HG02852 (cell line): ENCODE data around the gene TMEM179.

Experiments used
- ATAC-seq: cut with Tn5 transposase; IDR thresholded peaks from one replicate; pipeline ENCODE4 v1.9.1; 2021; ENCODE audit warnings: mild to moderate bottlenecking, moderate library complexity; ENCODE audit not compliant: unreplicated experiment

Gene TMEM179

DNA sequence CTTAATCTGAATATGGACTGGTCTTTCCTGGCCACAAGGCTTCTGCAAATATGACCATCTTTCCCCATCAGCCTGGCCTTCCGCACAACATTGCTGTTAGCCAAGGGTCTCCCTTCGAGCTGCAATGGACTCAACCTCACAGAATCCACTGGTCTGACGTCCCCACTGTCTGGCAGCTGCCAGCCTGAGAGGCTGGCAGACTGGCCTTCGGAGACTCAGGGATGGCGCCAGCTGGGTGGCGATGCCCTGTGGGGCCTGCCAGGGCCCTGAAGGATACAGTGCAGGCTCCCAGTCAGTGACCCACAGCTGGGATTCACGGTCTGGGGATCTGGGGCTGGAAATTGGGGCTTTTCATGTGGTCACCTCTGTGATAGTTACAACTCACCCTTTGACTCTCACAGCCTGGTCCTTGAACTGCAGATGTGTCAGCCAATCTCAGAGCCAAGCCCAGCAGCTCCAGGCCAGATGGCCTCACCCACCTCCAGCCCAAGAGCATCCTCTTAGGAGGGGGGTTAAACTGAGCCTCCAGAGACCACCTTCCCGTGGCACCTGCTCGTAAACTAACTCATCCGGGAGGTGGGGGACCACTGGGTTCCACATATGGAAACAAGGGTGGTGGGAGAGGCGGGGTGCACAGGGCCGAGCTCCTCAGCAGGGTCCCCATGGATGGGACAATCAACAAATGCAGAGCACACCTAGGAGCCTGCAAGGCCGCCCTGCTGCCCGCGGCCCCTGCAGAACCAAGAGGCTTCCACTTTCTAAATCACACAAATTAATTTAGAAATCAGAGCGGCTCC lies 46.1 kb downstream of the TMEM179 start:
- no peak for ATAC-seq

DNA sequence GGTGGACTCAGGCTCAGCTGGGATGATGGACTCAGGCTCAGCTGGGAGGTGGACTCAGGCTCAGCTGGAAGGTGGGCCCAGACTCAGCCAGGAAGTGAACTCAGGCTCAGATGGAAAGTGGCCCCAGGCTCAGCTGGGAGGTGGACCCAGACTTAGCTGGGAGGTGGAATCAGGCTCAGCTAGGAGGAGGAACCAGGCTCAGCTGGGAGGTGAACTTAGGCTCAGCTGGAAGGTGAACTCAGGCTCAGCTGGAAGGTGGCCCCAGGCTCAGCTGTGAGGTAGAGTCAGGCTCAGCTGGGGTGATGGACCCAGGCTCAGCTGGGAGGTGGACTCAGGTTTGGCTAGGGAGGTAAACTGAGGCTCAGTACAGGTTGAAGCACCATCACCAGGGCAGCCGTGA lies 46.8 kb downstream of the TMEM179 start:
- ATAC-seq = no peak

DNA sequence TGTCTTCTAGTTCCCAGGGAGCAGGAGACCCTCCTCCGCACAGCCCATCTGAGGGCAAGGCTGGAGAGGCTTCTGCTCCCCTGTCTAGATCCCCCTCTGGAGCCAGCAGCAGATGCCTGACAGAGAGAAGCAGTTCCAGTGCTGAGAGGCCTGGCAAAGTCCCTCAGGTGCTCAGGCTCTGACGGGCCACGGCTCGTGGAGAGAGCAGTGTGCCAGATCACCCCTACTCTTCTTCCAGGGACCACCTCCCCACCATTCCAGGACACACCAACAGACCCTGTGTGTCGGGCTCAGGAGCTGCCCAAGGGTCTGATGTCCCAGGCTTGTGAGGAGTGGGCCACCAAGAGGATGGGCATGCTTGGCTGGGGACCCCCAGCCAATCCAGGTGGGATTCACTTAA lies 47.5 kb downstream of the TMEM179 start:
- no peak for ATAC-seq

DNA sequence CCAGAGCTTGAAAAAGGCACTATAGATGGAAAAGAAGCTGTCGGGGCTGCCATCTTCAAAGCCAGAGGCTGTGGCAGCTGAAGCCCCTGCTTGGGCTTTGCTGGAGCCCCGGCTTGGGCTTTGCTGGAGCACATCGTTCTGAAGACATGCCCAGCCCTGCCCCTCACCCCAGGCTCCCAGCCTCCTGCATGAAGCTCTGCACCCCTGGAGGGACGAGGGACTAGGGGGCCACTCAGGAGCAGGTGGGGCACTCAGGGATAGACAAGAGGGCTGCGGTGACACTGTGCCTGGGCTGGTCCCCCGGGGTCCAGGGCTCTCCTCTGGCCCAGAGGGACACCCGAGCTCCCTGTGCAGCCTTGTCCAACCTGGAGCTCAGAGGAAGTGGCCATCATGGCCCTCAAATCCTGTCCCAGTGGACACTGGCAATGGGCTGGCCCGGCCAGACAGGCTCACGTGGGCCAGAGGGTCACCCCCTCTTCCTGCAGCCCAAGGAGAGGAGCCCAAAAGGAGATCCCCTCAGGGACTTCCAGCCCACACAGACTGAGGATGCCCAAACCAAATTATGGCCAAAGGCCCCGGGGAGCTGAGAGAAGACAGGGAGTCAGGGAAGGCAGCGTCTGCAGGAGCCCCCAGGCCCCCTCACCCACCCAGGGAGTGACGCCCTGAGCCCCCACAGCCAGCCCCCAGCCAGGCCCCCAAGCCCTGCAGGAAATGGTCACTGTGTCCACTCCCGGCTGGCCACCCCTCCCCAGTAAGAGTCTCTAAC lies 48.1 kb downstream of the TMEM179 start:
- ATAC-seq = no peak

DNA sequence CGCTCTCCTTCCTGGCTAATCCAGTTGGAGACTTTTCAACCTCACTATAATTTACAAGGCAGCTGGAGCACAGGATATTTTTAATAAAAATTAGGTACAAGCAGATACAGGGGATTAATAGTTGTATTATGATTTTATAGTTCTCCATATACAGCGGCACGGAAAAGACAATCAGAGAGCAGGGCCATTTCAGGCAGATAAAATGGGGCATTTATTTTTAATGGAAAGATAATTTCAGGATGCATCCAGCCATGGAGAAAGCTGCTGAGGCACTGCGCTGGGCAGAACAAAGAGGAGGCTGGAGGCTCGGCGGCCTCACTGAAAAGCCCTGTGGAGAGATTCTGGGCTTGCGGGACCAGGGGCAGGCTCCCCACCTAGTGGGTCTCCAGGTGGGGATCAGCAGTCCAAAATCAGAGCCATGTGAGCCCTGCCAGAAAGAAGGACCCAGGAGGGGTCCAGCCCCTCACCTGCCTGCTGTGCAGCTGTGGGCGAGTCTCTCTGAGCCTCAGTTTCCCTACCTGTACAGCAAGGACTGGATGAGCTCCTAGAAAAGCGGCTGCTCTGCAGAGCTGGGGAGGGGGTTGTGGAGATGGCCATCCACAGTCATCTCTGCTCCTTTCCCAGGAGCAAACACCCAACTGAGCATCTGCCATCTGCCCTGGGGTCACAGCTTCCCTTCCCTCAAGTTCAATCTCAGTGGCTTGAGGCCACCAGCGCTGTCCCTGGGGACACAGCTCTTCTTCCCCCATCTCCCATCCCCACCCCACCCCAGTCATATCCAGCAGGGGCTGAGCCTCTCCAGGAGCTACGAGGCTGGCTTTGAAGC lies 48.9 kb downstream of the TMEM179 start:
- ATAC-seq = no peak

DNA sequence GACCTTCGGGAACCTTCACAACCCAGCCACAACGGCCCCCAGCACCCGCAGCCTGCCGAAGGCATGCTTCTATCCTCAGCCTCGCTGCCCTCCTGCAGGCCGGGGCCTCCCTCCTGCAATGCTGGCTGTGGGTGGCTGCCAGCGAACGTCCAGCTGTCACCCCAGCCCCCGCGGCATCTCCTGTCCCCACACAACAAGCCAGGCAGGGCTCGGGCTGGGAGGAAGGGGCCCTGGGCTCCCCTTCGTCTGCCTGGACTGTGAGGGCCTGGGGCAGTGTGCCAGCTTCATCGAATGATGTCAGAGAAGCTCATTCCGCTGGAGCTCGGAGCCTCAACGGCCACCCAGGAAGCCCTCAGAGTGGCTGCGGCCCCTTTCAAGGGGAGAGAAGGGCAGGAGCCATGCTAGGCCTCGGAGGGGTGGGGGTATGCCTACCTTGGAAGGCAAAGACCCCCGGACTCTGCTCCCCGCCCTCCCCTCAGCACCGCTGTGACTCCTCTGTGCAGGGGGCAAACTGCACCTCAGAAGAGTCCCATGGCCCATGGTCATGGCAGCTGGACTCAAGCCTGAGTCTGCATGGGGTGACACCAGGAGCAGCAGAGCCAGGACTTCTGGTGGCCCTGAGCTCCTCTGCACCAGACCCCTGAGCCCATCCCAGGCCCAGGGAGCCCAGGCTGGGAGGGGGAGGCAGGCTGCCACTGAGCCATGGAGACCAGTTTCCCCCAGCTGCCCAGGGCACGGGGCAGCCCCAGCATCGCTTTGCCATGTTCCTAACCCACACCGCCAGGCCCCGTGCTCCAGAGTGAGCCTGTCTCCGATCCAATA lies 49.8 kb downstream of the TMEM179 start:
- no peak for ATAC-seq

DNA sequence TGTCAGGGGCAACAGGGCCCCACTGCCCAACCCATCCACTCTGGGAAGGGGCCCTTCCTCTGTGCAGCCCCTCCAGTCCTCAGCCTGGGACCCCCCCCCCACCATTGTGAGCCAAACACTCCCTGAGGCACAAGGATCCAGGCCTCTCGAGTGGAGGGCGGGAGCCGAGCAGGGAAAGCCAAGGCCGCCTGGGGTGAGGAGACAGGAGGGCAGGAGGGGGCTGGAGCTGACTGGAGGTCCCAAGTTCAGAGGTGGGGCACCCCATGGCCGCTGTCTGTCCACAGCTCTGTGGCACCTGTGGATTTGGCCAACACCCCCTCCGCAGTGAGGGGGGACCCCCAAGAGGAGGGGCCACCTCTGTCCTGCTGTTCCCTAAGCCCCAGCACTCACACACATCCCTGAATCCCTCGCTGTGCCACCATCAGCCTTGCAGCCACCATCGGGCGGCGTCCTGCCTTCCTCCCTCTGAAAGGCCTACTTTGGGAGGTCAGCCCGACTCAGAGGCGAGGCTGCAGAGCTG lies 50.4 kb downstream of the TMEM179 start:
- no peak for ATAC-seq

DNA sequence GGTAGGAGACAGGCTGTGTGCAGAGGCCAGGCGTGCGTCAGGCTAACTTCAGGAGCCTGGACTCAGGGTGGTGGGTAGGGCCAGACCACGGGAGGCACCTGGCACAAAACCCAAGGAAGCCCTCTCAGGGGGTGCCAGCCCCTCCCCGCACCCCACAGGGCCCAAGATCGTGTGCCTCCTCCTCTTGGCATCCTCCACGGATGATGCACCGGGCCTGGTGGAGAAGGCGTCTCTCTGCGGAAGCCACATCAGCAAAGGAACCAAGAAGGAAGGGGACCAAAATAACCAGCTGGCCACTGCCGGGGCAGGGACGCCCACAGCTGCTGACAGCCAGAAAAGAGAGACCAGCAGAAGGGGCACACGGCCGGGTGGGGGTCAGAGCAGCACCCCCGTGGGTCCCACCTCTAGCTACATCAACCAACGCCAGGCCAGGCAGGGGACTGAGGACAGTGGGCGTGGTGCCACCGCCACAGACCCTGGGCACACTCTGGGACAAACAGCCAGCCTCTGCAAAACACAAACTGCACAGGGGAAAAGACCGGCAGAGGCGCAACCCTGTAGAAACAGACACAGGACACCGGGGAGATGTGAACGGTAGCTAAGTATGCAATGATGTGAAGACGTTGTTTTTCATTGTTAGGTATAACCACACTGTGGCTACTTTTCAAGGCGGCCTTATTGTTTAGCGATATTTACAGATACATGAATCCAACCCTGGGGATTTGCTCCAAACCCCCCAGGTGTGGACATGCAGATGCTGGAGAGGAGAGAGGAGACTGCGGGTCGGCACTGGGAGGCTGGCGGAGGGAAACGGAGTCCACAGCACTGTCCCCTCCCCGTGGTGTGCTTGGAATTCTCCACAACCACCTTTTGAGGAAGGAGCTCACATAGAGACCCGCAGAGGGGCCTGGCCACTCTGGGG lies 51.1 kb downstream of the TMEM179 start:
- no peak for ATAC-seq

DNA sequence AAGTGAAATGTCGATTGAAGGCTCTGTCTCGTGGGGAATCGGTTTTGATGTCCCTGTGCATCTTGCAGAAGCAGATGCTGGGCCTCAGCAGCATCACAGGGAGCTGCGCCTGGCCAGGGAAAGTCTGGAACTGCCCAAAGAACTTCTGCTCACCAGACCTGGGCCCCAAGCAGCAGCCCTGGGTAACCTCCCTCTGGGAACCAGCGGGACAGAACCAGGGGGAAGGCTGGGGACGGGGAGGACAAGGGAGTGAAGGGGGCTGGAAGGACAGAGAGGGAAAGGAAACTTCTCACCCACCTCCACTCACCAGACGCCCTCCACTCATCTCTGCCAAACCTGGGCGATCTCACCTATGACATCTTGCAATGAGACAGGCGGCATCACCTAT lies 51.8 kb downstream of the TMEM179 start:
- no peak for ATAC-seq

DNA sequence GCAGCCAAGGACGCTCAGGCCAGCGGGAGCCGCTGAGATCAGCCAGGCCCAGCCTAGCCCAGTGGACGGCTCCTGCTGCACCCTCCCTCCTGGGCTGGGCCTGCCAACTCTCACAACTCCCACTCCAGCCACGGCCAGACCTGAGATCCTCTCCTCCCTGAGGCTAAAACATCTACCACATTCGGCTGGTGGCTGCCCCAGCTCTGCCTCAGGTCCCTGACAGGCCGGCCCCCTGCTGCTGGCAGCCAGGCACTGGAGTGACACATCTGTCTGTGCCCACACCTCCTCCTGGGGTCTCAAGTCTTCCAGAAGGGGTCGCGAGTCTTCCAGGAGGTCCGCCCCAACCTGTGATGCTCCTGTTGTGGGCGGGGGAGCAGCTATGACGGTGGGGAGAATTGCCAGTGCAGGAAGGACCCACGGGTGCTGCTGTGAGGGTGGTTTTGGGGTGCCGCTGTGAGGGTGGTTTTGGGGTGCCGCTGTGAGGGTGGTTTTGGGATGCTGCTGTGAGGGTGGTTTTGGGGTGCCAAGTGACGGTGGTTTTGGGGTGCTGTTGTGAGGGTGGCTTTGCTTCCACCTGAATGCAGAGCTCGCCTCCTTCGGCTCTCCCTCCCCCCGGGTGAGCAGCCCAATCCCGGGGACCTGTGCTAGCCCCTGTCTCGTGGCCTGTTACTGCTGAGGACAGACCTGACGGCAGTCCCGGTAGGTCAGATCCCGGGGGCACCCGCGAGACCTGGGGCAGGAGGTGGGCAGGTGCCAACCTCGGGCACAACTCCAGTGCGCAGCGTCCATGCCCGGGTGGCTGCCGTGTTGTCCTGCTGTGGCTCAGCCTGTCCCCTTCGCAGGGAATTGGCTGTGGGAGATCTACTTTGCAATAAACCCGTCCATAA lies 52.5 kb downstream of the TMEM179 start:
- no peak for ATAC-seq

DNA sequence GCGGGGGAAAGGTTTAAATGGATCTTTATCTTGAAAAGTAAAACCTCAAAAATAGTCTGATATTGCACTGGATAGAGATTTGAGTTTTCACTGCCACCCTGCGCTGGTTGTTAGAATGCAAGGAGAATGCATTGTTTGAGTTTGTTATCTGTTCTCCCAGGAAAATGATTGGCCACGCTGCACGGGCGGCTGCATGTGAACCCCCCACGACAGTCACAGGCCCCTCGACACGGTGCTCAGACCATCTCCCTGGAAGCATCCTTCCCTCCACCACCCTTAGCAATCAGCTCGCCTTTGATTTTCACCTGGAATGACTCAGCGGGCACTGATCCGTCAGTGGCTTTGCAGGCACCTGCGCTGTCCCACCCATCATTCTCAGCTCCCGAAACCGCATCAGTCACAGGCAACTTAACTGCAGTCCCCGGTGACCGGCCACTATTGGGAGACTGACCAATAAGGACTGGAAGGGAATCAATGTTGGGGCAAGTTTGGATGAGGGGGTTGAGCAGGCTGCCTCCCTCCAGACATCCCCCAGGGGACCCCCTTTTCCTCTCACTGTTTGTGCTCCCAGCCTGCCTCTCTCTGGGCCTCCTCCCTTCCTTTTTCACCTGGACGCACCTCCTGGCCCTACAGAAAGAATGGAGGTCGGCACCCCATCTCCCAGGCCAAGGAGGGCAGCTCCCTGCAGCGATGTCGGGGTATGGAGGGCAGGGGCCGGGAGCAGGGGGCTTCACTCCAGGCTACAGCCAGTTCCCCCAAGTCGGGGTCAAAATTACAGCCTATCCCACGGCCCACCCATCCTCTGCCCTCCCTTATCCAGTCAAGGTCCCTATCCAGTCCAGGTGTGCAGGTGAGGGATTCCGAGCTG lies 53.5 kb downstream of the TMEM179 start:
- ATAC-seq = no peak

DNA sequence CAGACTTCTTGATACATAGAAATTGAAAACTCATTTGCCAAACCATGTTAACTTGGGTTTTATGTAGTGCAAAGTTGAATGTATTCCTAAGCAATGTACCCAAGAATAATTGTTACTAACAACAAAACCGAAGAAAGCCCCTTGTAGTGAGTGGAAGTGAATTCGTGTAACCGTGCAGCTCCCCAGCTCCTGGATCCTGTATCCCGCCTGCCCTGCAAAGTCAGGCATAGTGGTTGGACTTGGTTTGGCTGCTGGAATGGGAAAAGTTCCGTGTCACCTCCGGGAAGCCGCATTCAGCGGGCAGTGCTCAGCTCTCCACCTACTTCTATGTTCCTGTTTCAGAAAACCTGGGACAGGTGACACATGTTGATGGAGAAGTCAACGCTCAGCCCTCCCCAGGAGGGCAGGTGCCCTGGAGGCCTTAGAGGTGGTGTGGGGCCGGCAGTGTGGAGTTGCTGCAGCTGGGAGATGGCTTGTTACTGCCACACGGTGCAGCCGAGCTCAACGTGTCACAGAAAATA lies 54.2 kb downstream of the TMEM179 start:
- no peak for ATAC-seq

DNA sequence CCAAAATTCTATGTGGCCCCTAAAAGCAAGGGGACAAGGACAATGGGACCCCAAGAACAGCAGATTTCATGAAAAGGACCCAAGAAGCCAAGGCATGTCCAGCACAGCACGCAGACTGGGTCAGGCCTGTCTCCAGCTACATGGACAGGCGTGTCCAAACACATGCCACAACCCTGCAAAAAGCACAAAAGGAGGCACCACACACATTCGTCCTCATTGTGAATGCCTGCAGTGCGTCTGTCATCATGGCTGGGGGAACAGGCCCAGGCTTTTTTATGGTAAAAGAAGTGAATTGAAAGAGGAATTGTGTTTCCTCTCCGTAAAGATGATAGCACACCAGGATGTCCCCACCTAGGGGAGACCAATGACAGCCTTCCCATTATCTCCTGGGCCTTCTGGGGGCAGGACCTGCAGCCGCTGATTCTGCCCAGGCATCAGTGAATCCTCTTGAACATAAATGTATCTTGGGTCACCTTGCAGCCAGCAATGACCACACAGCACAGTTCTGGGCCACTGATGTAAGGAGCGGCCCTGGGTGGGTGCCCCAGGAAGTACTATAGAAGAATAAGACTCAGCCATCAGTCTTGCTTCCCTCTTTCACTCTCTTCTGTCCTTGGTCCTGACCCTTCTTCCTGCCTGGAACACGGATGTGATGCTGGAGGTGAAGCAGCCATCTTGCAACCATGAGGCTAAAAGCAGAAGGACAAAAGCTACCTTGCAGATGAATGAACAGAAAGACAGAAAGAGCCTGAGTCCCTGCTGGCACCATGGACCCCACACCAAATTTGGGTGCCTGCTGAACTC lies 54.8 kb downstream of the TMEM179 start:
- ATAC-seq = no peak

DNA sequence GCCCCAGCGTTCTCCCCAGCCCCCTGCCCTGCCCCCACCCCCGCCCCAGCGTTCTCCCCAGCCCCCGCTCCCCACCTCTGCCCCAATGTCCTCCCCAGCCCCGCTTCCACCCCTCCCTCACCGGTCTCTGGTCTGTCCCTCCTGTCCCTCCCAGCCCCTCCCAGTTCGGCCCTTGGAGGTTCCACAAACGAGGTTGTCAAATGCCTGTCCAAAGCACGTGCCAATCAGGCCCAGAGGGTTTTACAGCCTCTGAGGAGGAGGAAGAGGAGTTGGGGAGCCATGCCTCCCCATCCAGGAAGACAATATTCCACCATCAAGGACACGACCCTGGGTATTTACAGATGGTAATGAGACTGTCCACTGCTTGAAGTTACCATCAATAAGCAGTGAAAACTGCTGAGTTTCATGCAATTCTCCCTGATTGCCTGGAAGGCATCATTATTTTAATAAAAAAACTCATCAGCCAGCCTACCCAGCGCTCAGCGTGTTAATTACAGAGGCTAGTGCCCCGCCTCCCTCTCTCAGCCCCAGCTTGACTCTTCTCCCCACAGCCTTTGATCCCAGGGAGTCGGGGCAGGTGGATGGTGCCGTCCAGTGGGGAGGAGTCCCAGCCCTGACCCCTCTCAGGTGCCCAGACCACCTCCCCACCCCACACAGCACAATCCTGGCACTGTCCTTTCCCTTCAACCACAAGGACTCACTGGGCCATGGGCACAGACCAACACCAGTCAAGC lies 55.6 kb downstream of the TMEM179 start:
- no peak for ATAC-seq

DNA sequence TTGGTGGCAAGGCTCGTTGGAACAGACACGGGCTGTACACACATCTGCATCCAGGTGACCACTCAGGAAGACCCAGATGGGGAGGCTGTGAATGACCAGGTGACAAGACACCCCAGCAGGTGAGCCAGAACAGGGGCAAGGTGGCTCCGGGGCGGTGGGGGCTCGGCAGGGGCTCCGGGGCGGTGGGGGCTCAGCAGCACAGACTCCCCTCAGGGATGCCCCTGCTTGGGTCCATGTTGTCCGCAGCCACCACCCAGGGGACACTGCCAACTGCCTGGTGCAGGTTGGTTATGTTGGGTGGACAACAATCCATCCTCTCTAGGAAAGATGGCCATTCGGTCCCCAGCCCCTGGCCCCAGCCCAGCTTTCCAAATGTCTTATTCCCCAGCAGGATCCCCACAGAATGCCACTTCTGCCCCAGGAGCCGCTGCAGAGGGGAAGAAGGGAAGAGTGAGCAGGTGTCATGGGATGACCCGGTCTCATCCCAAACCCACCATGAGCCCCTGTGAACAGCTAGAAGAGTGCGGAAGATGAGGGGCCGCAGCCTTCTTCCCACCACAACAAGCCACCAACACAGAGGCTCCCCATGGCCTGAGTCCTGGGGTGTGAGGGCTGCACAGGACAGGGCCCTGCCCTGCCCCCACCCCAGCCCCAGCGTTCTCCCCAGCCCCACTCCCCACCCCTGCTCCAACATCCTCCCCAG lies 56.4 kb downstream of the TMEM179 start:
- ATAC-seq = no peak
